ENCODE results near the gene PLLP.

Gene PLLP

GRCh38 chr16:57284209-57284951, at the start of gene PLLP:
Gene PLLP (minus strand): TSS chr16:57284672. CDS start chr16:57284540, 132 bp downstream.
- no peak for DNase-seq (ENCODE audit: low read depth)
- H3K4me3 ChIP-seq (ENCODE audit: low read depth, low read length): peak within 1 kb of the TSS; percentile 48

- H3K4me3 ChIP-seq (ENCODE audit: low read depth, low read length): no peak overlapping the region
- no peak for DNase-seq (ENCODE audit: low read depth)
These were observed 48.9 kb upstream of the PLLP start for GRCh38 chr16:57333402-57333801.

- DNase-seq (ENCODE audit: low read depth): no peak
- H3K4me3 ChIP-seq (ENCODE audit: low read depth, low read length): no peak overlapping the region
These were observed 46.9 kb upstream of the PLLP start for GRCh38 chr16:57331355-57331754.

GRCh38 chr16:57329718-57330327, 45.4 kb upstream of the PLLP start:
- H3K4me3 ChIP-seq (ENCODE audit: low read depth, low read length): no peak overlapping the region
- no peak for DNase-seq (ENCODE audit: low read depth)

- H3K4me3 ChIP-seq (ENCODE audit: low read depth, low read length): no peak overlapping the region
- DNase-seq (ENCODE audit: low read depth): no peak
These were observed 41.0 kb upstream of the PLLP start for GRCh38 chr16:57325458-57325857.

GRCh38 chr16:57324749-57325148, 40.3 kb upstream of the PLLP start:
- DNase-seq (ENCODE audit: low read depth): no peak

GRCh38 chr16:57319646-57320045, 35.2 kb upstream of the PLLP start:
- no peak for DNase-seq (ENCODE audit: low read depth)
- no peak overlapping the region for H3K4me3 ChIP-seq (ENCODE audit: low read depth, low read length)

More at GRCh38 chr16:57324749-57325148, 40.3 kb upstream of the PLLP start:
- H3K4me3 ChIP-seq (ENCODE audit: low read depth, low read length): no peak overlapping the region

- H3K4me3 ChIP-seq (ENCODE audit: low read depth, low read length): no peak overlapping the region
- no peak for DNase-seq (ENCODE audit: low read depth)
These were observed 33.9 kb upstream of the PLLP start for GRCh38 chr16:57318240-57318970.

- H3K4me3 ChIP-seq (ENCODE audit: low read depth, low read length): no peak overlapping the region
- peak; percentile 66 for DNase-seq (ENCODE audit: low read depth)
These were observed 32.0 kb upstream of the PLLP start for GRCh38 chr16:57316390-57317017.

GRCh38 chr16:57315416-57315815, 30.9 kb upstream of the PLLP start:
- H3K4me3 ChIP-seq (ENCODE audit: low read depth, low read length): no peak overlapping the region
- no peak for DNase-seq (ENCODE audit: low read depth)

GRCh38 chr16:57314161-57314785, 29.8 kb upstream of the PLLP start:
- DNase-seq (ENCODE audit: low read depth): no peak
- H3K4me3 ChIP-seq (ENCODE audit: low read depth, low read length): no peak overlapping the region

GRCh38 chr16:57313509-57313908, 29.0 kb upstream of the PLLP start:
- no peak overlapping the region for H3K4me3 ChIP-seq (ENCODE audit: low read depth, low read length)
- no peak for DNase-seq (ENCODE audit: low read depth)

GRCh38 chr16:57310801-57311200, 26.3 kb upstream of the PLLP start:
- no peak for DNase-seq (ENCODE audit: low read depth)
- no peak overlapping the region for H3K4me3 ChIP-seq (ENCODE audit: low read depth, low read length)

- no peak for DNase-seq (ENCODE audit: low read depth)
- no peak overlapping the region for H3K4me3 ChIP-seq (ENCODE audit: low read depth, low read length)
These were observed 23.6 kb upstream of the PLLP start for GRCh38 chr16:57308041-57308440.

- no peak overlapping the region for H3K4me3 ChIP-seq (ENCODE audit: low read depth, low read length)
- DNase-seq (ENCODE audit: low read depth): no peak
These were observed 22.9 kb upstream of the PLLP start for GRCh38 chr16:57307365-57307764.

- DNase-seq (ENCODE audit: low read depth): no peak
- no peak overlapping the region for H3K4me3 ChIP-seq (ENCODE audit: low read depth, low read length)
These were observed 22.3 kb upstream of the PLLP start for GRCh38 chr16:57306676-57307341.

GRCh38 chr16:57305159-57305811, 20.8 kb upstream of the PLLP start:
- DNase-seq (ENCODE audit: low read depth): no peak

GRCh38 chr16:57304169-57305061, 19.9 kb upstream of the PLLP start:
- H3K4me3 ChIP-seq (ENCODE audit: low read depth, low read length): no peak overlapping the region
- peak; percentile 22 for DNase-seq (ENCODE audit: low read depth)

More at GRCh38 chr16:57305159-57305811, 20.8 kb upstream of the PLLP start:
- H3K4me3 ChIP-seq (ENCODE audit: low read depth, low read length): no peak overlapping the region
